H1 (cell line): ENCODE results near the gene SSBP3. TPM values are rescaled to one million over a fixed set of nuclear protein-coding genes. Genes with fewer than 3 reads are reported as not detected.
A peak's percentile ranks its signal among the peaks of the same experiment; 100 is the strongest.

Experiments used
- CTCF ChIA-PET: fragments of 300-600 bp; sonication (Branson Sonifier 250); formaldehyde crosslinking; loops from one replicate; lab custom pipeline; 2021; ENCODE audit not compliant: partially characterized antibody; lab: Charles Lee
- POLR2A ChIA-PET: fragments of 300-600 bp; sonication (Branson Sonifier 250); formaldehyde crosslinking; loops from one replicate; lab custom pipeline; 2021; ENCODE audit warnings: inconsistent platforms; ENCODE audit not compliant: partially characterized antibody; lab: Charles Lee
- DNase-seq, 2 experiments: peaks; one replicate each; pipeline versions ENCODE4 v3.0.0 to v3.0.0-alpha.2; 2010 to 2022; ENCODE audit warnings: low spot score in 2 of 2, low read depth in 1 of 2, mixed read lengths in 1 of 2
- FAIRE-seq: peaks from 2 replicates; lab custom pipeline; 2011; peaks lifted over from hg19 to GRCh38; lab: Jason Lieb, UNC
- H2AFZ ChIP-seq: 2 replicates; pipeline ENCODE4 v1.8.1; 2012; ENCODE audit warnings: low read length, inconsistent platforms
- H2AK5ac ChIP-seq: 2 replicates; pipeline ENCODE4 v1.6.1; 2013; ENCODE audit warnings: low read depth, low read length
- H2BK120ac ChIP-seq: replicated peaks from 2 replicates; pipeline ENCODE3; 2013; ENCODE audit warnings: low read depth, low read length, inconsistent platforms
- H2BK12ac ChIP-seq: 2 replicates; pipeline ENCODE4 v1.6.1; 2013; ENCODE audit warnings: low read depth, low read length
- H2BK15ac ChIP-seq: 2 replicates; pipeline ENCODE4 v1.6.1; 2013; ENCODE audit warnings: low read length
- H2BK20ac ChIP-seq: 2 replicates; pipeline ENCODE4 v1.6.1; 2013; ENCODE audit warnings: low read length
- H2BK5ac ChIP-seq: 2 replicates; pipeline ENCODE4 v1.6.1; 2013; ENCODE audit warnings: low read depth, low read length
- H3K14ac ChIP-seq: 2 replicates; pipeline ENCODE4 v1.6.1; 2013; ENCODE audit warnings: inconsistent platforms; ENCODE audit not compliant: insufficient read length
- H3K18ac ChIP-seq: 2 replicates; pipeline ENCODE4 v1.6.1; 2013; ENCODE audit warnings: low read length; ENCODE audit errors: extremely low read depth
- H3K23ac ChIP-seq: 2 replicates; pipeline ENCODE4 v1.6.1; 2013; ENCODE audit warnings: inconsistent platforms; ENCODE audit not compliant: insufficient read length
- H3K23me2 ChIP-seq: 2 replicates; pipeline ENCODE4 v1.6.1; 2013; ENCODE audit warnings: low read depth, low read length
- H3K27ac ChIP-seq: 2 replicates; pipeline ENCODE4 v1.6.1; 2011; ENCODE audit warnings: low read depth, low read length, inconsistent platforms
- H3K27me3 ChIP-seq, 4 experiments: replicated peaks in 1 of 4; 1 replicate in 1 of 4; 2 replicates in 3 of 4; pipeline versions ENCODE4 v1.6.1 to v1.8.1; 2011 to 2013; ENCODE audit warnings: low read length in 3 of 4, mild to moderate bottlenecking in 3 of 4, inconsistent platforms in 2 of 4, mixed read lengths in 2 of 4, moderate library complexity in 1 of 4; ENCODE audit not compliant: control insufficient read depth in 3 of 4, insufficient read depth in 3 of 4; ENCODE audit errors: extremely low read depth in 1 of 4
- H3K36me3 ChIP-seq, 4 experiments: 2 replicates each; pipeline versions ENCODE4 v1.6.1 to v1.8.1; 2011 to 2013; ENCODE audit warnings: mild to moderate bottlenecking in 4 of 4, low read length in 3 of 4, moderate library complexity in 2 of 4, control low read depth in 1 of 4, inconsistent platforms in 1 of 4; ENCODE audit not compliant: insufficient read depth in 4 of 4, control insufficient read depth in 2 of 4
- H3K4ac ChIP-seq: replicated peaks from 2 replicates; pipeline ENCODE3; 2013; ENCODE audit warnings: low read length, low read depth, mixed read lengths, inconsistent platforms; ENCODE audit not compliant: insufficient read length
- H3K4me1 ChIP-seq, 4 experiments: replicated peaks in 1 of 4; 1 replicate in 1 of 4; 2 replicates in 3 of 4; pipeline versions ENCODE4 v1.6.1 to v1.8.1; 2011 to 2013; ENCODE audit warnings: low read length in 3 of 4, inconsistent platforms in 2 of 4, mixed read lengths in 1 of 4; ENCODE audit not compliant: insufficient read depth in 4 of 4, control insufficient read depth in 3 of 4
- H3K4me2 ChIP-seq, 2 experiments: 2 replicates each; pipeline versions ENCODE4 v1.6.1 to v1.8.1; 2011 to 2013; ENCODE audit warnings: low read depth in 2 of 2, low read length in 2 of 2, control low read depth in 1 of 2, inconsistent platforms in 1 of 2, mild to moderate bottlenecking in 1 of 2; ENCODE audit not compliant: insufficient read depth in 1 of 2
- H3K4me3 ChIP-seq, 4 experiments: fragments of 200-600, 300-600 bp in 1 of 4; sonication (generic), shearing (Covaris generic), sonication (Bioruptor Twin) in 1 of 4; 2 replicates each; pipeline versions ENCODE4 v1.5.1 to v1.8.1; 2011 to 2016; ENCODE audit warnings: low read length in 4 of 4, low read depth in 3 of 4, control low read depth in 2 of 4, inconsistent platforms in 2 of 4, mild to moderate bottlenecking in 2 of 4, mixed read lengths in 1 of 4, moderate library complexity in 1 of 4; ENCODE audit not compliant: insufficient read depth in 2 of 4; ENCODE audit errors: extremely low read depth in 1 of 4
- H3K56ac ChIP-seq: replicated peaks from 2 replicates; pipeline ENCODE3; 2013; ENCODE audit warnings: low read depth, mild to moderate bottlenecking, mixed read lengths, low read length, inconsistent platforms; ENCODE audit not compliant: insufficient read length
- H3K79me1 ChIP-seq: 2 replicates; pipeline ENCODE4 v1.6.1; 2013; ENCODE audit warnings: low read depth, low read length, control low read depth
- H3K79me2 ChIP-seq, 2 experiments: 2 replicates each; pipeline versions ENCODE4 v1.6.1 to v1.8.1; 2012 to 2013; ENCODE audit warnings: low read length in 2 of 2, mild to moderate bottlenecking in 2 of 2, inconsistent platforms in 1 of 2; ENCODE audit not compliant: insufficient read depth in 2 of 2, control insufficient read depth in 1 of 2
- H3K9ac ChIP-seq, 4 experiments: replicated peaks in 1 of 4; 1 replicate in 1 of 4; 2 replicates in 3 of 4; pipeline versions ENCODE4 v1.6.1 to v1.8.1; 2011 to 2013; ENCODE audit warnings: low read depth in 3 of 4, low read length in 3 of 4, control low read depth in 2 of 4, mild to moderate bottlenecking in 2 of 4, moderate library complexity in 2 of 4, inconsistent platforms in 1 of 4; ENCODE audit errors: extremely low read depth in 1 of 4
- H3K9me3 ChIP-seq, 2 experiments: 2 replicates each; pipeline versions ENCODE4 v1.6.1 to v1.8.1; 2012 to 2013; ENCODE audit warnings: mild to moderate bottlenecking in 2 of 2, moderate library complexity in 2 of 2, control low read depth in 1 of 2, inconsistent platforms in 1 of 2, low read depth in 1 of 2, low read length in 1 of 2, mixed read lengths in 1 of 2; ENCODE audit not compliant: insufficient read depth in 2 of 2
- H4K20me1 ChIP-seq, 2 experiments: replicated peaks in 1 of 2; 2 replicates each; pipeline versions ENCODE3 to v1.8.1; 2011 to 2013; ENCODE audit warnings: inconsistent platforms in 2 of 2, low read length in 2 of 2, mild to moderate bottlenecking in 1 of 2; ENCODE audit not compliant: insufficient read depth in 2 of 2, control insufficient read depth in 1 of 2
- H4K5ac ChIP-seq: 2 replicates; pipeline ENCODE4 v1.6.1; 2013; ENCODE audit warnings: low read length, low read depth, mixed read lengths, inconsistent platforms; ENCODE audit not compliant: insufficient read length
- H4K8ac ChIP-seq: 2 replicates; pipeline ENCODE4 v1.8.0; 2013; ENCODE audit warnings: mild to moderate bottlenecking, moderate library complexity, low read length, inconsistent platforms; ENCODE audit not compliant: insufficient read depth; ENCODE audit errors: extremely low read depth
- H4K91ac ChIP-seq: replicated peaks from 2 replicates; pipeline ENCODE3; 2013; ENCODE audit warnings: low read length, mixed read lengths, inconsistent platforms; ENCODE audit not compliant: insufficient read length
- BCL11A ChIP-seq, 2 experiments: IDR thresholded peaks; one replicate each; pipeline ENCODE4 v1.6.1; 2011; ENCODE audit warnings: low read depth in 2 of 2, low read length in 2 of 2, mild to moderate bottlenecking in 2 of 2
- E2F6 ChIP-seq: IDR thresholded peaks from 2 replicates; pipeline ENCODE4 v1.6.1; 2012; ENCODE audit warnings: inconsistent platforms
- EP300 ChIP-seq, 2 experiments: IDR thresholded peaks; 1 replicate in 1 of 2; 2 replicates in 1 of 2; pipeline ENCODE4 v1.6.1; 2011 to 2012; ENCODE audit warnings: low read depth in 2 of 2, low read length in 2 of 2, mild to moderate bottlenecking in 2 of 2, borderline replicate concordance in 1 of 2, inconsistent platforms in 1 of 2, moderate library complexity in 1 of 2
- EZH2 ChIP-seq: fragments of 200-600 bp; sonication (generic); IDR thresholded peaks from 2 replicates; pipeline ENCODE4 v1.7.1; 2012; ENCODE audit warnings: low read depth, mild to moderate bottlenecking, moderate library complexity, low read length, inconsistent platforms; ENCODE audit not compliant: severe bottlenecking
- KDM1A ChIP-seq: fragments of 200-600, 300-600 bp; sonication (generic); IDR thresholded peaks from 2 replicates; pipeline ENCODE4 v1.7.1; 2016; ENCODE audit warnings: mild to moderate bottlenecking, low read length, borderline replicate concordance
- NANOG ChIP-seq: IDR thresholded peaks from 2 replicates; pipeline ENCODE4 v1.6.1; 2011; ENCODE audit warnings: low read length, low read depth, mild to moderate bottlenecking, inconsistent platforms; ENCODE audit not compliant: insufficient read depth, poor library complexity, severe bottlenecking
- RNF2 ChIP-seq: fragments of 200-900, 300-1000 bp; sonication (generic); IDR thresholded peaks from 2 replicates; pipeline ENCODE4 v1.7.1; 2016; ENCODE audit warnings: borderline replicate concordance, low read depth, mild to moderate bottlenecking, antibody characterized with exemption, low read length; ENCODE audit not compliant: poor library complexity, severe bottlenecking; ENCODE audit errors: missing control alignments
- WGBS, 2 experiments: shearing (Covaris generic) in 1 of 2; methylation state at CpG; one replicate each; pipeline versions ENCODE4 v1.1.6 to v1.1.7; 2013 to 2015; ENCODE audit warnings: low lambda C conversion rate in 2 of 2, mixed read lengths in 2 of 2, inconsistent platforms in 1 of 2, low coverage in 1 of 2, missing lambda C conversion rate in 1 of 2; ENCODE audit not compliant: insufficient replicate concordance in 2 of 2, insufficient coverage in 1 of 2, insufficient read length in 1 of 2; ENCODE audit errors: extremely low coverage in 1 of 2, missing lambda C conversion rate in 1 of 2; 5-methylcytosine and 5-hydroxymethylcytosine counted together
- polyA plus RNA-seq, 7 experiments: library from polyadenylated mRNA; depleted of rRNA in 3 of 7; stranded (reverse) in 5 of 7; unstranded in 2 of 7; fragments of >200 nt in 5 of 7; fragments of 200-250 nt in 2 of 7; gene quantifications; 1 replicate in 5 of 7; 2 replicates in 1 of 7; 4 replicates in 1 of 7; pipeline versions ENCODE4 v1.2.1 to v1.2.3, GENCODE V29; 2011 to 2013; ENCODE audit warnings: missing spikeins in 2 of 7, mixed read lengths in 2 of 7
- total RNA-seq: library from RNA; stranded (reverse); fragmentation: NEBNext Ultra II Directional; extraction: Animal tissue kit (Norgen Biotek cat#: 25700); gene quantifications from 2 replicates; pipeline ENCODE4 v1.2.1, GENCODE V29; 2021

SSBP3 gene
- total and polyA plus RNA-seq, 2 of the 8 experiments (the other 6 are each of a cell fraction or from before 2014, with no cell fraction given), result 99.7 to 133 TPM

- Histone ChIP-seq H3K36me3 (peaks cover 18 to 39% (median 28%) of the 10 kb centered on the region in 4 experiments), H3K79me1 (peaks cover 3% of the 10 kb centered on the region; the same call in 1 of the 2 replicates), H3K4me2 (no peak overlapping the region), H4K8ac (peak overlapping the region; percentile 41; the same call in 1 of the 2 replicates), H3K56ac (no peak overlapping the region), H3K23ac (no peak overlapping the region), H4K20me1 (peaks cover 7 to 12% of the 10 kb centered on the region in 2 experiments), H3K79me2 (no peaks in the 10 kb centered on the region), H4K91ac (no peak overlapping the region), H2BK12ac (no peak overlapping the region), H3K4me1 (peaks cover 0 to 4% (median 2%) of the 10 kb centered on the region in 4 experiments; a peak in 3 of 7 replicates), H3K18ac (no peak overlapping the region), H2BK120ac (no peak overlapping the region), H2BK5ac (no peak overlapping the region), H2BK20ac (no peak overlapping the region), H3K14ac (no peak overlapping the region), H3K4ac (no peak overlapping the region), H3K27me3 (no peaks in the 10 kb centered on the region), H3K9me3 (no peaks in the 10 kb centered on the region), H3K27ac (no peak overlapping the region), H3K23me2 (no peaks in the 10 kb centered on the region), H2AFZ (no peak overlapping the region), H3K4me3 (no peak overlapping the region), H2AK5ac (no peak overlapping the region), H2BK15ac (no peak overlapping the region), H4K5ac (no peak overlapping the region), H3K9ac (no peak overlapping the region)
- FAIRE-seq (no peak), DNase-seq (no peak)
- WGBS, 2 experiments, result 83% methylated on average over 18 of the region's 18 CpGs; no CpG with 5 or more reads in 1 of the 2 experiments
- POLR2A ChIA-PET, result interaction anchor here (0.6 to 7.1 kb wide), 7 partner anchors 19 to 327 kb away, joined by 3 to 50 read pairs (median 4); partner anchors contain the start of genes CYB5RL and MRPL37
- CTCF ChIA-PET, result interaction anchor here (0.6 to 3.7 kb wide), 13 partner anchors 8 to 589 kb away, joined by 3 to 19 read pairs (median 4); partner anchors contain the start of gene TTC22
- no peak for TF ChIP-seq NANOG
- TF ChIP-seq BCL11A (IDR thresholded peaks at IDR 0.05; ENCODE audit: low read depth in 2 of 2, low read length in 2 of 2), result no peak
- TF ChIP-seq KDM1A, result no peak
- no peak for TF ChIP-seq E2F6
- no peak for TF ChIP-seq RNF2
- TF ChIP-seq EP300 (IDR thresholded peaks at IDR 0.05; ENCODE audit: borderline replicate concordance in 1 of 2, low read depth in 2 of 2, low read length in 2 of 2), result no peak
- no peak for TF ChIP-seq EZH2
Observed at GRCh38 chr1:54220004-54220811, 186.0 kb downstream of the SSBP3 start.
